Measurements from ENCODE around the gene LRRK1. TPM values are rescaled to one million over a fixed set of nuclear protein-coding genes. Genes with fewer than 3 reads are reported as not detected.
A peak's percentile ranks its signal among the peaks of the same experiment; 100 is the strongest.

Gene LRRK1
- total RNA-seq, 1 experiment from 2014 or later: 7.6 TPM

DNA sequence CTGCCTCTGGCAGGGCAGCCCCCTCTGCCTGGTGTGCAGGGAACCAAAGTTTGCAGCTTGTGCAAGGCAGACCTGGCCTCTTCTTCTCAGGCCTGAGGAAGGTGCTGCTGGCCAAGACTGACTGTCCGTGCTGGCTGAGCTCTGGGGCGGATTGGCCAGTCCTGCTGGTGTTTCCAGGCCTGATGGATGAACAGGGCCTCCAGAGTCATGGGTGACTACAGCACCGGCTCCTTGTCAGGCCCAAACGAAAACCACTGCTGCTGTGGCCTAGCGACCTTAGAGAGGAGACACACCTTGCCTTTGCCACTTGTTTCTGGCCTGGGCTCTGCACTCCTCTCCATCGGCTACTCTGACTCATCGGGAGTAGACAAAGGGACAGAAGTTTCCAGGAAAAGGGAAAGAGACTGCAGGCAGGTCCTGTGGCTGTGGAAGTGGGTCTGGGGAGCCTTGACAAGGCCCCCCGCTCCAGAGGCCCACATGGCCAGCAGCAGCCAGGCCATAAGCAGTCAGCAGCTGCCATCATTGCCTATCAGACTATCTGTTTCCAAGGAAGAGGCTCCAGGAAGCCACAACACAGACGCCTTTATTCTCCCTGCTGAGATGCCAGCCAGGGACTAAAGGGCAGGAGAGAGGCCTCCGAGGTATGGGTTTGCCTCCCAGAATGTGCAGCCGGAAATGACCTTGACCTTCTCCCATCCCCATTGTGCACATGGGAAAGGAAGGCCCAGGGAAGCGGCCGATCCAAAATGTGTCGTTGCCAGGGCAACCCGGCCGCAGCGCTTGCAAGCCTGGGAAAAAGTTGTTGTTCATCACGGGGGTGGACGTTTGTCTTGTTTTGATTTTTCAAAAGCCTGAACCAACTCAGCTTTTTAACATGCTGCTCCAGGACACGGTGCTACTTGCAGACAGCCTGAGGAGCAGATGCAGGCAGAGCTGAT lies 172.2 kb downstream of the LRRK1 start:
- Mint-ChIP-seq H3K36me3 (no peaks in the 10 kb centered on the region), H3K27me3 (ENCODE audit: low read depth) (no peaks in the 10 kb centered on the region), H3K27ac (no peak overlapping the region), H3K4me1 (peaks cover 18% of the 10 kb centered on the region; the same call in 1 of the 2 replicates), H3K9me3 (peaks cover 7% of the 10 kb centered on the region), H3K4me3 (no peak overlapping the region)
- DNase-seq (ENCODE audit: low spot score): no peak
- no peak for ATAC-seq
- CTCF ChIA-PET: interaction anchor here (0.9 to 2.1 kb wide), 5 partner anchors 10 to 83 kb away, joined by 3 to 6 read pairs (median 3); no protein-coding TSS in a partner anchor
- TF ChIP-seq HMGA2 (CRISPR knock-in tag; IDR thresholded peaks at IDR 0.05): no peak
- TF ChIP-seq, protein P1, sequence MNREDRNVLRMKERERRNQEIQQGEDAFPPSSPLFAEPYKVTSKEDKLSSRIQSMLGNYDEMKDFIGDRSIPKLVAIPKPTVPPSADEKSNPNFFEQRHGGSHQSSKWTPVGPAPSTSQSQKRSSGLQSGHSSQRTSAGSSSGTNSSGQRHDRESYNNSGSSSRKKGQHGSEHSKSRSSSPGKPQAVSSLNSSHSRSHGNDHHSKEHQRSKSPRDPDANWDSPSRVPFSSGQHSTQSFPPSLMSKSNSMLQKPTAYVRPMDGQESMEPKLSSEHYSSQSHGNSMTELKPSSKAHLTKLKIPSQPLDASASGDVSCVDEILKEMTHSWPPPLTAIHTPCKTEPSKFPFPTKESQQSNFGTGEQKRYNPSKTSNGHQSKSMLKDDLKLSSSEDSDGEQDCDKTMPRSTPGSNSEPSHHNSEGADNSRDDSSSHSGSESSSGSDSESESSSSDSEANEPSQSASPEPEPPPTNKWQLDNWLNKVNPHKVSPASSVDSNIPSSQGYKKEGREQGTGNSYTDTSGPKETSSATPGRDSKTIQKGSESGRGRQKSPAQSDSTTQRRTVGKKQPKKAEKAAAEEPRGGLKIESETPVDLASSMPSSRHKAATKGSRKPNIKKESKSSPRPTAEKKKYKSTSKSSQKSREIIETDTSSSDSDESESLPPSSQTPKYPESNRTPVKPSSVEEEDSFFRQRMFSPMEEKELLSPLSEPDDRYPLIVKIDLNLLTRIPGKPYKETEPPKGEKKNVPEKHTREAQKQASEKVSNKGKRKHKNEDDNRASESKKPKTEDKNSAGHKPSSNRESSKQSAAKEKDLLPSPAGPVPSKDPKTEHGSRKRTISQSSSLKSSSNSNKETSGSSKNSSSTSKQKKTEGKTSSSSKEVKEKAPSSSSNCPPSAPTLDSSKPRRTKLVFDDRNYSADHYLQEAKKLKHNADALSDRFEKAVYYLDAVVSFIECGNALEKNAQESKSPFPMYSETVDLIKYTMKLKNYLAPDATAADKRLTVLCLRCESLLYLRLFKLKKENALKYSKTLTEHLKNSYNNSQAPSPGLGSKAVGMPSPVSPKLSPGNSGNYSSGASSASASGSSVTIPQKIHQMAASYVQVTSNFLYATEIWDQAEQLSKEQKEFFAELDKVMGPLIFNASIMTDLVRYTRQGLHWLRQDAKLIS (CRISPR knock-in tag; IDR thresholded peaks at IDR 0.05; ENCODE audit: borderline replicate concordance): no peak
- TF ChIP-seq, protein P2, sequence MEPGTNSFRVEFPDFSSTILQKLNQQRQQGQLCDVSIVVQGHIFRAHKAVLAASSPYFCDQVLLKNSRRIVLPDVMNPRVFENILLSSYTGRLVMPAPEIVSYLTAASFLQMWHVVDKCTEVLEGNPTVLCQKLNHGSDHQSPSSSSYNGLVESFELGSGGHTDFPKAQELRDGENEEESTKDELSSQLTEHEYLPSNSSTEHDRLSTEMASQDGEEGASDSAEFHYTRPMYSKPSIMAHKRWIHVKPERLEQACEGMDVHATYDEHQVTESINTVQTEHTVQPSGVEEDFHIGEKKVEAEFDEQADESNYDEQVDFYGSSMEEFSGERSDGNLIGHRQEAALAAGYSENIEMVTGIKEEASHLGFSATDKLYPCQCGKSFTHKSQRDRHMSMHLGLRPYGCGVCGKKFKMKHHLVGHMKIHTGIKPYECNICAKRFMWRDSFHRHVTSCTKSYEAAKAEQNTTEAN (CRISPR knock-in tag; IDR thresholded peaks at IDR 0.05): no peak
- TF ChIP-seq RELA (CRISPR knock-in tag; IDR thresholded peaks at IDR 0.05; ENCODE audit: borderline replicate concordance): no peak
- TF ChIP-seq, protein P3, sequence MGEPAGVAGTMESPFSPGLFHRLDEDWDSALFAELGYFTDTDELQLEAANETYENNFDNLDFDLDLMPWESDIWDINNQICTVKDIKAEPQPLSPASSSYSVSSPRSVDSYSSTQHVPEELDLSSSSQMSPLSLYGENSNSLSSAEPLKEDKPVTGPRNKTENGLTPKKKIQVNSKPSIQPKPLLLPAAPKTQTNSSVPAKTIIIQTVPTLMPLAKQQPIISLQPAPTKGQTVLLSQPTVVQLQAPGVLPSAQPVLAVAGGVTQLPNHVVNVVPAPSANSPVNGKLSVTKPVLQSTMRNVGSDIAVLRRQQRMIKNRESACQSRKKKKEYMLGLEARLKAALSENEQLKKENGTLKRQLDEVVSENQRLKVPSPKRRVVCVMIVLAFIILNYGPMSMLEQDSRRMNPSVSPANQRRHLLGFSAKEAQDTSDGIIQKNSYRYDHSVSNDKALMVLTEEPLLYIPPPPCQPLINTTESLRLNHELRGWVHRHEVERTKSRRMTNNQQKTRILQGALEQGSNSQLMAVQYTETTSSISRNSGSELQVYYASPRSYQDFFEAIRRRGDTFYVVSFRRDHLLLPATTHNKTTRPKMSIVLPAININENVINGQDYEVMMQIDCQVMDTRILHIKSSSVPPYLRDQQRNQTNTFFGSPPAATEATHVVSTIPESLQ (CRISPR knock-in tag; IDR thresholded peaks at IDR 0.05): no peak
- TF ChIP-seq GABPB1 (CRISPR knock-in tag; IDR thresholded peaks at IDR 0.05): 0 out of 2 replicates have a peak, but pooled peaks have one; percentile 40
- POLR2A ChIA-PET: interaction anchor here (1.6 kb wide), 1 partner anchor 23 kb away, joined by 3 read pairs; no protein-coding TSS in a partner anchor

DNA sequence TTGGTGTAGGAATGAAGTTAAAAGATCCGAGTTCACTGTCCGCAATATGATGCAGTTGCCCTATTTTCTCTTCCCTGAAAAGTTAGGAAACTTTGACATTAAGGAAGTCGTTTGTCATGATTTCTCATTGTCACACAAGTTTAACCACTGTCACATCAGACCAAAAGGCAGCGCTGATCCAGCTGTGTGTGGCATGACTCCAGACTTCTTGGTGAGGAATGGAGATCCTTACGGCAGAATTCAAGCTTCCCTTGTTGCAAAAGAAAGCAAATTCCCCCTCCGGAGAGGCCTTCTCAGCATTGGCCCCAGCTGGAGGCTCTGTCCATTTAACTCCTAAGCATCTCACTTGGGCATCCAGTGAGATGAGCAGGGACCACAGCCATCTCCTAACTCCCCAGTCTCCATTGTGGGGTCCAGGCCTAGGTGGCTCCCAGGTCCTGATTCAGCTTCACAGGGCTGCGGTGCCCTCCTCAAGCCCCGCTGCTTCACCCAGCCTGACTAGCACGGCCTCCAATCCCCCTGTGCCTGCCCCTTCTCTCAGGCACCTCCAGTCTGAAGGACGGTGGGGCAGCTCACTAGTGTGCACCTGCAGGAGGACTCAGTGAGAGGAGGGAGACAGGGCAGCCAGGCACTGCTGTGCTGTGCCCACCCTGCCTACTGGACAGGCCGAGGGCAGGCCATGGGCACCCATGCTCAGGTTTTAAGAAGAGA lies 173.2 kb downstream of the LRRK1 start:
- ChIA-PET POLR2A (no interaction called here), CTCF (interaction anchor here (0.9 to 1.1 kb wide), 2 partner anchors 47 to 84 kb away, joined by 3 read pairs; no protein-coding TSS in a partner anchor)
- Mint-ChIP-seq H3K4me3 (no peak overlapping the region), H3K27ac (no peak overlapping the region), H3K36me3 (0 out of 2 replicates have a peak, but pooled peaks cover 6% of the 10 kb centered on the region), H3K27me3 (ENCODE audit: low read depth) (peaks cover 2% of the 10 kb centered on the region; the same call in 1 of the 2 replicates), H3K4me1 (peaks cover 14% of the 10 kb centered on the region; the same call in 1 of the 2 replicates), H3K9me3 (peaks cover 15% of the 10 kb centered on the region)
- no peak for ATAC-seq
- DNase-seq (ENCODE audit: low spot score): no peak
- TF ChIP-seq, protein P4, sequence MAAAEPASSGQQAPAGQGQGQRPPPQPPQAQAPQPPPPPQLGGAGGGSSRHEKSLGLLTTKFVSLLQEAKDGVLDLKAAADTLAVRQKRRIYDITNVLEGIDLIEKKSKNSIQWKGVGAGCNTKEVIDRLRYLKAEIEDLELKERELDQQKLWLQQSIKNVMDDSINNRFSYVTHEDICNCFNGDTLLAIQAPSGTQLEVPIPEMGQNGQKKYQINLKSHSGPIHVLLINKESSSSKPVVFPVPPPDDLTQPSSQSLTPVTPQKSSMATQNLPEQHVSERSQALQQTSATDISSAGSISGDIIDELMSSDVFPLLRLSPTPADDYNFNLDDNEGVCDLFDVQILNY (CRISPR knock-in tag; IDR thresholded peaks at IDR 0.05): no peak
- TF ChIP-seq ETV6 (CRISPR knock-in tag; IDR thresholded peaks at IDR 0.05) (no peak), ZNF671 (CRISPR knock-in tag; IDR thresholded peaks at IDR 0.05) (no peak), EMX1 (CRISPR knock-in tag; IDR thresholded peaks at IDR 0.05) (no peak), PRRX2 (CRISPR knock-in tag; IDR thresholded peaks at IDR 0.05) (no peak)
- TF ChIP-seq, protein P5, sequence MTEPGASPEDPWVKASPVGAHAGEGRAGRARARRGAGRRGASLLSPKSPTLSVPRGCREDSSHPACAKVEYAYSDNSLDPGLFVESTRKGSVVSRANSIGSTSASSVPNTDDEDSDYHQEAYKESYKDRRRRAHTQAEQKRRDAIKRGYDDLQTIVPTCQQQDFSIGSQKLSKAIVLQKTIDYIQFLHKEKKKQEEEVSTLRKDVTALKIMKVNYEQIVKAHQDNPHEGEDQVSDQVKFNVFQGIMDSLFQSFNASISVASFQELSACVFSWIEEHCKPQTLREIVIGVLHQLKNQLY (CRISPR knock-in tag; IDR thresholded peaks at IDR 0.05): no peak
- TF ChIP-seq, protein P6, sequence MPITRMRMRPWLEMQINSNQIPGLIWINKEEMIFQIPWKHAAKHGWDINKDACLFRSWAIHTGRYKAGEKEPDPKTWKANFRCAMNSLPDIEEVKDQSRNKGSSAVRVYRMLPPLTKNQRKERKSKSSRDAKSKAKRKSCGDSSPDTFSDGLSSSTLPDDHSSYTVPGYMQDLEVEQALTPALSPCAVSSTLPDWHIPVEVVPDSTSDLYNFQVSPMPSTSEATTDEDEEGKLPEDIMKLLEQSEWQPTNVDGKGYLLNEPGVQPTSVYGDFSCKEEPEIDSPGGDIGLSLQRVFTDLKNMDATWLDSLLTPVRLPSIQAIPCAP (CRISPR knock-in tag; IDR thresholded peaks at IDR 0.05): no peak
- TF ChIP-seq, protein P7, sequence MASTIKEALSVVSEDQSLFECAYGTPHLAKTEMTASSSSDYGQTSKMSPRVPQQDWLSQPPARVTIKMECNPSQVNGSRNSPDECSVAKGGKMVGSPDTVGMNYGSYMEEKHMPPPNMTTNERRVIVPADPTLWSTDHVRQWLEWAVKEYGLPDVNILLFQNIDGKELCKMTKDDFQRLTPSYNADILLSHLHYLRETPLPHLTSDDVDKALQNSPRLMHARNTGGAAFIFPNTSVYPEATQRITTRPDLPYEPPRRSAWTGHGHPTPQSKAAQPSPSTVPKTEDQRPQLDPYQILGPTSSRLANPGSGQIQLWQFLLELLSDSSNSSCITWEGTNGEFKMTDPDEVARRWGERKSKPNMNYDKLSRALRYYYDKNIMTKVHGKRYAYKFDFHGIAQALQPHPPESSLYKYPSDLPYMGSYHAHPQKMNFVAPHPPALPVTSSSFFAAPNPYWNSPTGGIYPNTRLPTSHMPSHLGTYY (CRISPR knock-in tag; IDR thresholded peaks at IDR 0.05): no peak
- TF ChIP-seq, protein P8, sequence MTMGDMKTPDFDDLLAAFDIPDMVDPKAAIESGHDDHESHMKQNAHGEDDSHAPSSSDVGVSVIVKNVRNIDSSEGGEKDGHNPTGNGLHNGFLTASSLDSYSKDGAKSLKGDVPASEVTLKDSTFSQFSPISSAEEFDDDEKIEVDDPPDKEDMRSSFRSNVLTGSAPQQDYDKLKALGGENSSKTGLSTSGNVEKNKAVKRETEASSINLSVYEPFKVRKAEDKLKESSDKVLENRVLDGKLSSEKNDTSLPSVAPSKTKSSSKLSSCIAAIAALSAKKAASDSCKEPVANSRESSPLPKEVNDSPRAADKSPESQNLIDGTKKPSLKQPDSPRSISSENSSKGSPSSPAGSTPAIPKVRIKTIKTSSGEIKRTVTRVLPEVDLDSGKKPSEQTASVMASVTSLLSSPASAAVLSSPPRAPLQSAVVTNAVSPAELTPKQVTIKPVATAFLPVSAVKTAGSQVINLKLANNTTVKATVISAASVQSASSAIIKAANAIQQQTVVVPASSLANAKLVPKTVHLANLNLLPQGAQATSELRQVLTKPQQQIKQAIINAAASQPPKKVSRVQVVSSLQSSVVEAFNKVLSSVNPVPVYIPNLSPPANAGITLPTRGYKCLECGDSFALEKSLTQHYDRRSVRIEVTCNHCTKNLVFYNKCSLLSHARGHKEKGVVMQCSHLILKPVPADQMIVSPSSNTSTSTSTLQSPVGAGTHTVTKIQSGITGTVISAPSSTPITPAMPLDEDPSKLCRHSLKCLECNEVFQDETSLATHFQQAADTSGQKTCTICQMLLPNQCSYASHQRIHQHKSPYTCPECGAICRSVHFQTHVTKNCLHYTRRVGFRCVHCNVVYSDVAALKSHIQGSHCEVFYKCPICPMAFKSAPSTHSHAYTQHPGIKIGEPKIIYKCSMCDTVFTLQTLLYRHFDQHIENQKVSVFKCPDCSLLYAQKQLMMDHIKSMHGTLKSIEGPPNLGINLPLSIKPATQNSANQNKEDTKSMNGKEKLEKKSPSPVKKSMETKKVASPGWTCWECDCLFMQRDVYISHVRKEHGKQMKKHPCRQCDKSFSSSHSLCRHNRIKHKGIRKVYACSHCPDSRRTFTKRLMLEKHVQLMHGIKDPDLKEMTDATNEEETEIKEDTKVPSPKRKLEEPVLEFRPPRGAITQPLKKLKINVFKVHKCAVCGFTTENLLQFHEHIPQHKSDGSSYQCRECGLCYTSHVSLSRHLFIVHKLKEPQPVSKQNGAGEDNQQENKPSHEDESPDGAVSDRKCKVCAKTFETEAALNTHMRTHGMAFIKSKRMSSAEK (CRISPR knock-in tag; IDR thresholded peaks at IDR 0.05; ENCODE audit: borderline replicate concordance): no peak

Measured in WTC11 (cell line).